Measurements from ENCODE around the gene MAPK8IP1. TPM values are rescaled to one million over a fixed set of nuclear protein-coding genes. Genes with fewer than 3 reads are reported as not detected.
"Not testable (repeated sequence)": the region's sequence is repeated elsewhere in the genome, so short reads cannot be mapped to it uniquely, and the experiment has no call there.

MAPK8IP1 gene
- total RNA-seq, 1 donor from 2014 or later, result 8.0 TPM

- DNase-seq (ENCODE audit: low spot score) (no peak), ATAC-seq (no peak)
Measured at GRCh38 chr11:45886816-45887520, 1.5 kb downstream of the MAPK8IP1 start.

DNA sequence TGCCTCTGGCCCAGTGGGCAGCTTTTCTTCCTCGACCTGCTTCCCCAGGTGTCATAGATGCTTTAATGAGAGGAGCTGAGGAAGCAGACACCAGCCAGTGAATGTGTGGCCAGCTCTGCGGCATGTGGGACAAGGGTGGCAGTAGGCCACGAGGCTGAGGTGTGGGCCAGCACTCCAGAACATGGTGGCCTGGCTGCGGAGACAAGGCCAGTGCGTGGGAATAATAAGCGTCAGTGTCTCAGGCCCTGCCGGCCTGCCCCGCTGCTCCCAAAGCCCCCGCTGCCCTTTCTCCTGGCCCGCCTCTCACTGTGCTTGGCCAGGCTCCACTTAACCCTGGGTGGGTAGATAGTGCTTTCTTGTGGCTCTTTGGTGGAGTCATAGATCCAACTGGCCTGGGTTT lies 2.1 kb downstream of the MAPK8IP1 start:
- ATAC-seq, result no peak

DNA sequence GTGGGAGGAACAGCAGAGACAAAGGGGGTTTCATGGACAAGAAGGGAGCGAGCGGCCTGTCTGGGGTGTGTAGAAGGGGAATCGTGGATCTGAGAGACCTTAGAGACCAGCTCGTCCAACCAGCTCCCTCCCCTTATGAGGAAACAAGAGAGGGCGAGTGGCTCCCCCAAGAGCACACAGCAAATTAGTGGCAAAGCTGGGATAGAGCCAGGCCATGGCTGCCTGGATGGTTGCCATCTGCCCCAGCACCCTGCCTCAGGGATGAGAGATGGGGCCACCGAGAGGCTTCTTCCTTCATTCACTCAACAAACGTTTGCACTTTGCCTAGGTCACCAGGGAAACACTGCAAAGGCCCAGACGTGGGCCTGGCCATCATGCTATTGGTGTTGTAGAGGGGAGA lies 4.1 kb downstream of the MAPK8IP1 start:
- DNase-seq (ENCODE audit: low spot score) (no peak), ATAC-seq (no peak)

More for the DNA sequence above, 2.1 kb downstream of the MAPK8IP1 start:
- DNase-seq (ENCODE audit: low spot score), result no peak

GRCh38 chr11:45889966-45890365 lies 4.5 kb downstream of the MAPK8IP1 start:
- DNase-seq (ENCODE audit: low spot score) (no peak), ATAC-seq (no peak)

DNA sequence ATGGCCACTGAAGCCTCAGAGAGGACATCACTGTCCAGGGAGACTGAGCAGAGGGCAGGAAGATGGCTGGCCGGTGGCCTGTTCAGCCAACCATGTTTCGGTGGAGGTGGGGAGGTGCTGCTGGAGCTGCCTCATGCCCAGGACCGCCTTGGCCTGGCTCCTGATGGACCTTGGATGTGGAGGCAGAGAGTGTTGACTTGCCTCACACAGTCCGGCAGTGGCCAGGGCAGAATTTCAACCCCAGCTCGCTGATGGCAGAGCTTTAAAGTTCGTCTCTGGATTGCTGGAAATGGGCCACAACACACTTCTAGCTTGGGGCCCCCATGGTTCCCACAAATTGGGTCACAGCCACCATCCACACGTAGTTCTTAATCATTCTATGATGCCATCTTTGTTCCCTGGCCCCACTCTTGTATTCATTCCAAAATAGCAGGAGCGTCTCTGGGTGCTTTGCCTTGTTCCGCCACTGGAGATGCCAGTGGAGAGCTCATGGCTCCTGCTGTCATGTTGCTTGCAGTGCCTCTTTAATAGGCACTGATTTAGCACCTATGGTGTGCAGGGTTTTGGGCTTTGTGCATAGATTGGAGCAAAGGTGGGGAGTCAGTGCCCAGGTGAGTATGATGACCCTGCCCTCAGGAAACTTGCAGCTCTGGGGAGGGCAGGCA lies 5.6 kb downstream of the MAPK8IP1 start:
- peak; percentile 93 for DNase-seq (ENCODE audit: low spot score)
- ATAC-seq, result peak; percentile 88

DNA sequence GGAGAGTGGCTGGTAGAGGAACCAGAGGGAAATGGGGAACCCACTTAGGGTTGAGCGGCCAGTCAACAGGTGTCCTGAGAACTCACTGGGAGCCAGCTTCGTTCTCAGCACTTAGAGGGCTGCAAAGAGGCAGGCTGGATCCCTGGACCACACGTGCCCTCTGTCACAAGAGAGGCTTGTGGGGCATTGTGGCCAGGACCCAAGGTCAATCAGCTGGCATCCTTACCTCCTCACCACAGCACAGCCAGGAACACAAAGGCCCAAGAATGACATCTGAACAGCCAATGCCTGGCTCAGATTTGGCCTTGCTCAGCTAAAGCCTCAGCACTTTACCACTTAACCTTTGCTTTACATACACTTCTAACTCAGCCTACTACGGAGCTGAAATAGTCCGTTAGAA lies 7.4 kb downstream of the MAPK8IP1 start:
- ATAC-seq (peak; percentile 61), DNase-seq (ENCODE audit: low spot score) (peak; percentile 79)

DNA sequence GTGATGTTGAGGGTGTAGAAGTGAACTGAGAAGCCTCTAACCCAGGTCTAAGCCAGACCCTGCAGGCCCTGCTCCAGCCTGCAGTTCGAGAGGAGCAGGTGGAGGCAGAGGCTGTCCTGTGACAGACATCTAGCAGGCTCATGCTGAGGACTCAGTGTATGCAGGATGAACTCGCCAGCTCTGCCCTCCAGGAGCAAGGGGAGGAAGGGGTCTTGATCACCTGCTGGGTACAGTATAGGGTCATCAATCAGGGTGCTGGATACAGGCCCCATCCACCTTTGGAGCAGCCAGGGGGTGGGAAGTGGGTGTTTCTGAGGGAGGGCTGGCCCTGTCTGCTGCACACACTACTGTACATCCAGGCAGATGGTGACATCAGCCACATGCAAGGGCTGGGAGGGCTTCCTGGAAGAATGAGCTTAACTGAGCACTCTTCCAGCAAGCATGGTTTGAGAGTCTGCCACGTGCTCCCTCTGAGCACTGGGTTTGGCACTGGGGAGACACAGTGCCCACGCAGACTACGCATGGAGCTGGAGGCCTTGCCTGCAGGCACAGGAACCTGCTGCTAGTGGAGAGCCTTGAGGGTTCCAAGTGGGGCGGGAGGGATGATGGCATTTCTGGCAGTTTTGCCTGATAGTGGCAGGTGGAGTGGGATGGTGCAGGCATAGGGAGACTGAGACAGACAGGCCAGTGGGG lies 9.2 kb downstream of the MAPK8IP1 start:
- no peak for ATAC-seq
- DNase-seq (ENCODE audit: low spot score), result no peak

- ATAC-seq, result no peak
- DNase-seq (ENCODE audit: low spot score), result no peak
Measured at GRCh38 chr11:45895553-45896259, 10.3 kb downstream of the MAPK8IP1 start.

DNA sequence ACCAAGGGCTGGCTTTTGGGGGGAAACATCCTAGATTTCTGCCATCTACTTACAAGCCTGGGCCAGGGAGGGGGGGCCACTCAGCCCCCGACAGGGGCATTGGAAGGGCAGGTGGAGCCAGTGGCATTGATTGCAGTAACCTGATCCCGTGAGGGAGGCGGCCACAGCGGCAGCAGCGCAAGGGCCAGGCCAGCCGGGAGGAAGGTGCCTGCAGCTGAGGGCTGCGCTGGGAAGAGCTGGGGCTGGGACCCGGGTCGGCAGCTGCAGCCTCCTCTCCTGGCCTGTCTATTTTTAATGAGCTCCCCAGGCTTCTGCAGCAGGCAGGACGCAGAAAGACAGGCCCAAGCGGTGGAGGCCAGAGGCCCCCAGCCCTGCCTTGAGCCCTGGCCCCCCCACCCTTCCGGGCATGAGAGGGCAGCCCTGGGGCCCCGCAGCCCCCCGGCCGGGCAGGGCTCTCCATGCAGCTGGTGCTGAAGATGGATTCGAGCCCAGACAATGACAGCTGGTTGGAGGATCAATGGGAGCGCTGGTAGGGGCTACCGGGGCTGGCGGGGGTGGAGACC lies 11.1 kb downstream of the MAPK8IP1 start:
- DNase-seq (ENCODE audit: low spot score) (no peak), ATAC-seq (peak; percentile 14)

GRCh38 chr11:45897556-45897955 lies 12.1 kb downstream of the MAPK8IP1 start:
- ATAC-seq, result no peak

DNA sequence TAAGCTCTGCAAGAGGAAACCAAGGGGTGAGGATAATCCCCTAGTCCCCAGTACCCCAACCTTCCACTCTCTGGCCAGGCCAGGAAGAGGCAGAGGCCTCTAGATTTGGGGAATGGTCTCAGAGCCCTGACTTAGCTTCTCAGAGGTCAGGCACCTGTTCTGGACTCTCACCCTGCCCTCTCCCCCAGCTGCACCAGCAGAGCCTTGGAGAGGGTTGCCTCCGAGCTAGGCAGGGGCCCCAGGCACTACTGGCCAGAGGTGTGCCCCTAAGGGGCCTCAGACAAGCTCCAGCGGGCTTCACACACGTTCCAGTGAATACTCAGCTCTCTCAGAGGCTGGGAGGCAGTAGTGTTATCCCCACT lies 13.6 kb downstream of the MAPK8IP1 start:
- no peak for ATAC-seq

More at GRCh38 chr11:45897556-45897955, 12.1 kb downstream of the MAPK8IP1 start:
- no peak for DNase-seq (ENCODE audit: low spot score)

DNA sequence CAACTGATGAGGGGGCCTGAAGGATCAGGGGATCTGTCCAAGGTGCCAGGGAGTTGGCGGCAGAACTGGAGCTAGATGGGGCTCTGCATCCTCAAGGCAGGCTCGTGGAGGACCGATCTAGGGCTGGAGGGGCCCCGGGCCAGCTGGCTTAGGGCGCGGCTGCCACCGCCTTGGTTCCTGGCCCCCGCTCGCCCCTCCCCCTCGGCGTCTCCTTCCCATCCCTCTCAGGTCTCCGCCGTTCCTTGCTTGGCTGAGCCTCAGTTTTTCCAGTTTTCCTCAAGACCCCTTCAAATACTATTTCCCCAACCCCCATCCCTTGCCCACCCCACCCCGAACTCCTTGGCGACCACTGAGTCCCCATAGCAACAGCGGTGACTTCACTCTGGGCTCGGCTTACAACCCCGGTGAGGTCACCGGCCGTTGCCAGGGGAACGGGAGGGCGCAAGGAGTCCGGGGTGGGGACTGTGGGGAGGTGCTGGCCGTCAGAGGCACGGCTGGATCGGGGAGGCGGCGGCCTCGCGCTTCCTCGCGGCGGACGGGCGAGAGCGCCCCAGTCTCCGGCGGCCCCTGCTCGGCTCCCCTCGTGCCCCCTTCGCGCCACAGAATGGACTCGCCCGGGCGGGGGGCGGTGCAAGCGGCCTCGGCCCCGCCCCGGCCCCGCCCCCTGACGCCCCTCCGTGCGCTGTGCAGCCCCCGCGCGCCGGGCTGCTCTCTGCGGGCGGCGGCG lies 14.2 kb downstream of the MAPK8IP1 start:
- DNase-seq (ENCODE audit: low spot score), result peak; percentile 74
- ATAC-seq, result peak; percentile 81

More for the DNA sequence above, 13.6 kb downstream of the MAPK8IP1 start:
- DNase-seq (ENCODE audit: low spot score), result no peak

GRCh38 chr11:45900175-45900800 lies 14.8 kb downstream of the MAPK8IP1 start:
- not testable (repeated sequence) for DNase-seq (ENCODE audit: low spot score)
- ATAC-seq, result peak; percentile 46

DNA sequence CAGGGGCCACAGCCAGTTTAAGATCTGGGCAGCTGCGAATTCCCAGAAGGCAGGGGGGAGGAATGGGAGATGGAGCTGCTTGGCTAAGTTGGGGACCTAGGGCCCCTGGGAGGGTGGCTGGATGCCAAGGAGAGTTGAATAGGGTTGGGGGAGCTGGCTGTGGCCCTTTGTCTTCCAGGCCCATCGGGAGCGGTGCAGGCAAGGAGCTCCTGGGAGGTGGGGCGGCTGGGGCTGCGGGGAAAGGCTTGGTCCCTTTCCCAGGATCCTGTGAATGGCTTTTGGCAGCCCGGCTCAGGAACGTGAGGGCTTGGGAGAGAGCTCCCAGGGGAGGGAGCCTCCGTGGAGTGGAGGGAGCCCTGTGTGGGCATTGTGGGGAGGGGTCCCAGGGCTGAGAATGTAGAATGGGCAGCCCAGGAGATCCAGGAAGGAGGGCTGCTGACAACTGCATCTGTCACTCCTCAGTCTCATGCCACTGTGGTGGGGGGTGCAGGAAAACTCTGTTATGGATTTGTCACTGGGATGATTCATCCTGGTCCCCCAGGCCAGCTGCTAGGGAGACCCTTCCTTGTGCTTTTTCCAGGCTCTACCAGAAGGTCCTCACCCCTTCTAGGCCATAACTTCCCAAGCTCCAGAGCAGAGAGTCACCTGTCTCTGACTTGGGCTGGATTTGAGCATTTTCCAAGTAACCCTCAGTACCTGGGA lies 15.6 kb downstream of the MAPK8IP1 start:
- DNase-seq (ENCODE audit: low spot score) (no peak), ATAC-seq (peak; percentile 14)

- ATAC-seq, result no peak
Measured at GRCh38 chr11:45901626-45902025, 16.2 kb downstream of the MAPK8IP1 start.

GRCh38 chr11:45902452-45903380 lies 17.3 kb downstream of the MAPK8IP1 start:
- no peak for DNase-seq (ENCODE audit: low spot score)
- no peak for ATAC-seq

More at GRCh38 chr11:45901626-45902025, 16.2 kb downstream of the MAPK8IP1 start:
- no peak for DNase-seq (ENCODE audit: low spot score)

DNA sequence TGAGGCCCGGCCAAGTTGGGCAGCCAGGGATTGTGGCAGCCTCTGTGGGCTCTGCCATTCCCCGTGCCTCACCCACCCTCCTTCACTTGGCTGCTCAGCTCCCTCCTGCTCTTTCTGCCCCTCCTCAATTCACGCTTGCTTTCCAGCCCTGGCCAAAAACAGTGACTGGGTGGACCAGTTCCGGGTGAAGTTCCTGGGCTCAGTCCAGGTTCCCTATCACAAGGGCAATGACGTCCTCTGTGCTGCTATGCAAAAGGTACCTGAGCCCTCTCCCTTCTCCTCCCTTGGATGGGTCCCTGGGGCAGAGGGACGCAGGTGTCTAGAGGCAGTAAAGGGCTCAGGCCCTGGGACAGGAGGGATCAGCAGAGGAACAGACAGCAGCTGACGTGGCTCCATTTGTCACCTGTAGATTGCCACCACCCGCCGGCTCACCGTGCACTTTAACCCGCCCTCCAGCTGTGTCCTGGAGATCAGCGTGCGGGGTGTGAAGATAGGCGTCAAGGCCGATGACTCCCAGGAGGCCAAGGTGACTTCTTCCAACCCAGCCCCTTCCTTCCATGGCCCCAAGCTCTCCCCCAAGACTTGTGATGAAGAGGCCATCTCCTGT lies 19.0 kb downstream of the MAPK8IP1 start:
- DNase-seq (ENCODE audit: low spot score) (no peak), ATAC-seq (no peak)

- DNase-seq (ENCODE audit: low spot score), result no peak
- ATAC-seq, result no peak
Measured at GRCh38 chr11:45905095-45905494, 19.6 kb downstream of the MAPK8IP1 start.

All from left lobe of liver (tissue), 2 donors.